22Rv1 (cell line): Measurements from ENCODE around the gene LENG8.

Source experiments
- ZFX ChIP-seq: fragments of 450-650 bp; IDR thresholded peaks from 2 replicates; pipeline ENCODE4 v1.6.1; 2017; ENCODE audit warnings: antibody characterized with exemption, borderline replicate concordance
- TF ChIP-seq, protein P1 (sequence below): fragments of 450-650 bp; IDR thresholded peaks from 2 replicates; pipeline ENCODE4 v1.5.1; 2017; ENCODE audit warnings: mild to moderate bottlenecking

DNA sequence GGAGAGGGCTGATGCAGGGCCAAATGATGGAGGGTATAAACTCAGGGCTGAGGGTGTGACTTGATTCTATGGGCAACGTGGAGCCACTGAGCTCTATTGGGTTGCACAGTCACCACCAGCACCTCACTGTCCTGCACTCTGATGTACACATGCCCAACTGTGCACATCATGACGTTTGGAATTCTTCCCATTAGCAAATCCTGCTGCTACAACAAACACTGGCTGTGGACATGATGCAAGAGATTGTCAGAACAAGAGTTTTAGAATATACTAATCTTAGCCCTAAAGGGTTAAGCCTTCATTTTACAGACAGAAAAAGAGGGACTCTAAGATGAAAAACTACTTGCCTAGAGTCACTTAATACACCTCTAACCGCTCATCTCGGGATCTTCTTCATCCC lies 36.1 kb upstream of the LENG8 start:
- TF ChIP-seq, protein P1, sequence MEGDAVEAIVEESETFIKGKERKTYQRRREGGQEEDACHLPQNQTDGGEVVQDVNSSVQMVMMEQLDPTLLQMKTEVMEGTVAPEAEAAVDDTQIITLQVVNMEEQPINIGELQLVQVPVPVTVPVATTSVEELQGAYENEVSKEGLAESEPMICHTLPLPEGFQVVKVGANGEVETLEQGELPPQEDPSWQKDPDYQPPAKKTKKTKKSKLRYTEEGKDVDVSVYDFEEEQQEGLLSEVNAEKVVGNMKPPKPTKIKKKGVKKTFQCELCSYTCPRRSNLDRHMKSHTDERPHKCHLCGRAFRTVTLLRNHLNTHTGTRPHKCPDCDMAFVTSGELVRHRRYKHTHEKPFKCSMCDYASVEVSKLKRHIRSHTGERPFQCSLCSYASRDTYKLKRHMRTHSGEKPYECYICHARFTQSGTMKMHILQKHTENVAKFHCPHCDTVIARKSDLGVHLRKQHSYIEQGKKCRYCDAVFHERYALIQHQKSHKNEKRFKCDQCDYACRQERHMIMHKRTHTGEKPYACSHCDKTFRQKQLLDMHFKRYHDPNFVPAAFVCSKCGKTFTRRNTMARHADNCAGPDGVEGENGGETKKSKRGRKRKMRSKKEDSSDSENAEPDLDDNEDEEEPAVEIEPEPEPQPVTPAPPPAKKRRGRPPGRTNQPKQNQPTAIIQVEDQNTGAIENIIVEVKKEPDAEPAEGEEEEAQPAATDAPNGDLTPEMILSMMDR, result no peak
- no peak for TF ChIP-seq ZFX
